GM12801 (cell line): ENCODE results near the gene FAM219A.

Experiments
- TF ChIP-seq, protein P1 (sequence below): IDR thresholded peaks from one replicate; pipeline ENCODE4 v1.5.1; 2011; ENCODE audit warnings: control low read depth; ENCODE audit not compliant: insufficient read length; ENCODE audit errors: extremely low read depth

Gene FAM219A

DNA sequence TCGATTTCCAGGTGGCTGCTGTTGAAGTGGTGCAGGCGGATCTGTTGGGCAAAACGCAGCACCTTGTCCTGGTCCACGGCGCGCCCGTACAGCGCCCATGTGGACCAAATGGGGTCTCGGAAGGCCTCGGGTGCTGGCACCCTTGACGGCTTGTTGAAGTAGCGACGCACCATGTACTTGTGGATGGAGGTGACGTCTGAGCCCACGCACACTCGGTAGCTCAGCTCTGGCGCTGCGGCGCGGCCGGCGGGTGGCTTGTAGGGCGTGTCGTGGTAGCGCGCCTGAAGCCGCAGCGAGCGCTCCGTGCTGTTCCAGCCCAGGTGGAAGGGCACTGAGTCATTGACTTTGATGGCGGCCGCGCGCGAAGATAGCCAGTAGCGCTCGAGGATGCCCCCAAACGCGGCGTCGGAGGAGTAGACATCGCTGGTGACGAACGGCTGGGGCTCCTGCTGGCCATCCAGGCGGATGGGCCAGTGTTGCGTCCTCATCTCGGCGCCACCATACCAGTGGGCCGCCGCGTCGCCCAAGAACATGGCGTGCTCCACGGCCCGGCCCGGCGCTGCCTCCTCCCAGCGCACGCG is 86.4 kb downstream of the FAM219A start:
- TF ChIP-seq, protein P1, sequence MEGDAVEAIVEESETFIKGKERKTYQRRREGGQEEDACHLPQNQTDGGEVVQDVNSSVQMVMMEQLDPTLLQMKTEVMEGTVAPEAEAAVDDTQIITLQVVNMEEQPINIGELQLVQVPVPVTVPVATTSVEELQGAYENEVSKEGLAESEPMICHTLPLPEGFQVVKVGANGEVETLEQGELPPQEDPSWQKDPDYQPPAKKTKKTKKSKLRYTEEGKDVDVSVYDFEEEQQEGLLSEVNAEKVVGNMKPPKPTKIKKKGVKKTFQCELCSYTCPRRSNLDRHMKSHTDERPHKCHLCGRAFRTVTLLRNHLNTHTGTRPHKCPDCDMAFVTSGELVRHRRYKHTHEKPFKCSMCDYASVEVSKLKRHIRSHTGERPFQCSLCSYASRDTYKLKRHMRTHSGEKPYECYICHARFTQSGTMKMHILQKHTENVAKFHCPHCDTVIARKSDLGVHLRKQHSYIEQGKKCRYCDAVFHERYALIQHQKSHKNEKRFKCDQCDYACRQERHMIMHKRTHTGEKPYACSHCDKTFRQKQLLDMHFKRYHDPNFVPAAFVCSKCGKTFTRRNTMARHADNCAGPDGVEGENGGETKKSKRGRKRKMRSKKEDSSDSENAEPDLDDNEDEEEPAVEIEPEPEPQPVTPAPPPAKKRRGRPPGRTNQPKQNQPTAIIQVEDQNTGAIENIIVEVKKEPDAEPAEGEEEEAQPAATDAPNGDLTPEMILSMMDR = no peak

GRCh38 chr9:34370970-34371880 is 87.1 kb downstream of the FAM219A start:
- TF ChIP-seq, protein P1 = no peak

- TF ChIP-seq, protein P1 = no peak
Measured at GRCh38 chr9:34370335-34370969, 87.9 kb downstream of the FAM219A start.

GRCh38 chr9:34369636-34370035 is 88.7 kb downstream of the FAM219A start:
- TF ChIP-seq, protein P1 = no peak

DNA sequence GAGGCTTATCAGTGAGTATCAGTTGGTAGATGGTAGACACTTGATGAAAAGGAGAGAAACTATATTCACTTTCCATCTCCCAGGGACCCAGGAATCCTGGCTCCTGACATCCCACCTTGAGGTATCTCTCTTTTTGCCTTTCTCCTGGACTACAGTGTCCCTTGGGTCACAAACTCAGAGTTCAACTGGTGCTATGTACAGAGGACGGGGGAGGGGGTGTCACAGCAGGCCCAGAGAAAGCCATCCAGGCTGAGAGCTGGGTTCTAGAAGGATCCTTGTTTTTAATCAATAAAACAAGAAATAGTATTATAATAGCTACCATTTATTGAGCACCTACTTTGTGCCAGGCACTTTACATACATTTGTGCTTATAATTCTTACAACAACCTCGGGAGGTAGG is 92.0 kb downstream of the FAM219A start:
- TF ChIP-seq, protein P1 = no peak

- TF ChIP-seq, protein P1 = no peak
Measured at GRCh38 chr9:34365282-34365681, 93.1 kb downstream of the FAM219A start.

- TF ChIP-seq, protein P1 = no peak
Measured at GRCh38 chr9:34363619-34364351, 94.6 kb downstream of the FAM219A start.
